Prostate gland (tissue), 1 donor: Measurements from ENCODE around the gene NTM.

Experiments used
- POLR2A ChIP-seq: fragments of 450-650 bp; IDR thresholded peaks from one replicate; pipeline ENCODE4 v1.6.1; 2016; ENCODE audit warnings: antibody characterized with exemption, mild to moderate bottlenecking
- POLR2AphosphoS5 ChIP-seq: sonication (generic); formaldehyde crosslinking; IDR thresholded peaks from one replicate; pipeline ENCODE4 v1.6.1; 2017; ENCODE audit warnings: antibody characterized with exemption

DNA sequence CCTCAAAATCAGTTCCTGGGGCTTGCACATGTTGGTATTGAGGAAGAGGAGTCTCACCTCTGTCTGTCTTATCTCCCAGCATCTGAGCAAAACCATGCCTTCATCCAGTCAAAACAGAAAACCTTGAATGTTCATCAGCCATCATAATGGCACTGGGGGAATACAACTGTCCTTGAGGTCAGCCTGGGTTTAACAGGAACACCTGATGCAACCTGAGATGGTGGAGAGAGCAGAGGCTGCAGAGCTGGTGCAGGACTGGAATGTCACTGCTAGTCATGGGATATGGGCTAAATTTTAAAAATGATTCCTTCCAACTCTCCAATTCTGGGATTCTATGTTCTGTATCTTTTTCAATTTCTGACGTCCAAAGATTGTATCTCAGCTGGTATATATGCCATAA is 931.0 kb downstream of the NTM start:
- no peak for TF ChIP-seq POLR2A
- TF ChIP-seq POLR2AphosphoS5 = no peak
